Ovary (tissue), 9 donors: ENCODE data around the gene ARHGEF6. TPM values are rescaled to one million over a fixed set of nuclear protein-coding genes. Genes with fewer than 3 reads are reported as not detected.

Source experiments
- DNase-seq, 5 donors: peaks; one replicate each; pipeline ENCODE4 v3.0.0-alpha.2; 2019 to 2020
- H3K27ac ChIP-seq, 2 donors: fragments of 200-600 bp; one replicate each; pipeline versions ENCODE4 v1.5.1 to v1.8.0; 2019 to 2022
- H3K27me3 ChIP-seq: fragments of 200-600 bp; one replicate; pipeline ENCODE4 v1.8.0; 2022
- H3K36me3 ChIP-seq: fragments of 200-600 bp; sonication (generic); one replicate; pipeline ENCODE4 v1.5.1; 2019
- H3K4me1 ChIP-seq: one replicate; pipeline ENCODE4 v1.8.1; 2013; ENCODE audit warnings: mild to moderate bottlenecking, moderate library complexity; ENCODE audit not compliant: insufficient read depth
- H3K4me3 ChIP-seq: fragments of 200-600 bp; sonication (generic); one replicate; pipeline ENCODE4 v1.5.1; 2017
- H3K9me3 ChIP-seq, 2 donors: fragments of 200-600 bp in 1 of 2; sonication (generic) in 1 of 2; one replicate each; pipeline versions ENCODE4 v1.5.1 to v1.8.1; 2013 to 2019; ENCODE audit warnings: mild to moderate bottlenecking in 1 of 2, moderate library complexity in 1 of 2
- CTCF ChIP-seq, 3 donors: fragments of 450-650 bp in 2 of 3; fragments of 200-600 bp in 1 of 3; IDR thresholded peaks; one replicate each; pipeline versions ENCODE4 v1.5.1 to v1.8.0; 2016 to 2022; ENCODE audit warnings: antibody characterized with exemption in 3 of 3, mild to moderate bottlenecking in 1 of 3
- EP300 ChIP-seq: sonication (generic); formaldehyde crosslinking; IDR thresholded peaks from one replicate; pipeline ENCODE4 v1.6.1; 2017; ENCODE audit warnings: antibody characterized with exemption
- POLR2A ChIP-seq: fragments of 450-650 bp; IDR thresholded peaks from one replicate; pipeline ENCODE4 v1.6.1; 2017; ENCODE audit warnings: antibody characterized with exemption, mild to moderate bottlenecking, moderate library complexity
- WGBS, 3 donors: extraction: QIAGEN DNeasy Blood & Tissue Kit in 1 of 3; methylation state at CpG; one replicate each; pipeline versions ENCODE4 v1.1.5 to v1.1.7; 2013 to 2017; 5-methylcytosine and 5-hydroxymethylcytosine counted together
- intact Hi-C, 4 donors: fragments of 100-400 bp; cut with DNase I; formaldehyde crosslinking; loops; one replicate each; pipeline versions ENCODE4 v1.11.0 to v1.15.1; 2022 to 2023
- polyA plus RNA-seq, 2 donors: library from polyadenylated mRNA; stranded (reverse); fragments of 200-250 nt in 1 of 2; fragments of 350-450 nt in 1 of 2; fragmentation: Illumina TruSeq in 1 of 2; extraction: RNeasy Lipid Tissue Mini Kit (QIAGEN cat#74804) in 1 of 2; gene quantifications; one replicate each; pipeline ENCODE4 v1.2.3, GENCODE V29; 2013 to 2014
- total RNA-seq, 7 donors: library from RNA; depleted of rRNA in 2 of 7; stranded (reverse); fragments of >200 nt in 2 of 7; fragmentation: NEBNext Ultra II Directional in 3 of 7; extraction: Animal tissue kit (Norgen Biotek cat#: 25700) in 3 of 7; gene quantifications; one replicate each; pipeline versions ENCODE4 v1.1.0 to v1.2.4, GENCODE V29; 2016 to 2023
- donor health status: DM: no; HTN: no; CAD: no; lungs with moderate emphysema.
- donor health status: DM: no; HTN: no; CAD: no.
- donor health status: Bipolar disorder and iron deficiency.
- donor health status: DM: yes; HTN: yes; CAD: no.
- donor health status: DM: no; HTN: no; CAD: no.
- donor health status: DM: yes; HTN: yes; CAD: no.

Gene ARHGEF6
- total and polyA plus RNA-seq, 9 donors = 9.5 to 37.9 (median 20.8) TPM

DNA sequence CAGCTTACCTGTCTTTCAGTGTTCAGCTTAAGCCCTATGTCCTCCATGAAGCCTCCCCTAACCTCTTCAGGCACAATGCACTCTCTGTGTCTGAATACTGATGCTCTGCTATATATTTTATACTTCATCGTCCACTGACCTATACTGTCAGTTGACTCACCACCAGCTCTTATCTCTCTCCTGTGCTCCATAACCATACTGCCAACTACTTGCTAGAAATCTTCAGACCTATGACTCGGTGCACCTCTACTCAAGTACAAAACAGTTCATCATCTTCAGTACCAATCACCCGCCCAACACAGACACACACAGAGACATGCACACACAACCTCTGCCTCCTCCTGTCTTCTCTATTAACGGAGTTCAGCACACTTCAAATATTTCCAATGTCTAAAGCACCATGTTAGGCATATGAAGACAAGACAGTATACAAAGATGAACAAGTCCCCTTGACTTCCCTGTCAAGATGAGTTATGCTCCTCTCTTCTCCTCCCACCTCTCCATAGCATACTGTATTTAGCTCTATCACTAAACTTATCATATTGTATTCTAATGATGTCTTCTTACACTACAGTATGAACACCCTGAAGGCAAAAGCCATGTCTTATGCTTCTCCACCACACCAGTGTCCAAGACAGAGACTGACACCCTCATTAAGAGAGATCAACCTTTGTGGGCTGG lies 42.5 kb downstream of the ARHGEF6 start:
- WGBS, 3 donors = 70 to 83% (median 71%) methylated on average over 4 of the region's 4 CpGs
- no peak for DNase-seq
- Histone ChIP-seq H3K9me3 (no peaks in the 10 kb centered on the region), H3K36me3 (no peaks in the 10 kb centered on the region), H3K4me1 (no peaks in the 10 kb centered on the region), H3K27ac (no peak overlapping the region), H3K4me3 (no peak overlapping the region), H3K27me3 (no peaks in the 10 kb centered on the region)
- TF ChIP-seq POLR2A = no peak
- TF ChIP-seq CTCF (IDR thresholded peaks at IDR 0.05) = no peak
- no peak for TF ChIP-seq EP300
- intact Hi-C loops = no loop called here

GRCh38 chrX:136736690-136737089 lies 44.0 kb downstream of the ARHGEF6 start:
- no peak overlapping the region for H3K4me3 ChIP-seq
- WGBS, 3 donors = 72 to 86% (median 78%) methylated on average over 7 of the region's 7 CpGs
- no peak for DNase-seq
- no peak for TF ChIP-seq POLR2A
- no peak for TF ChIP-seq EP300
- no peak for TF ChIP-seq CTCF (IDR thresholded peaks at IDR 0.05)
- intact Hi-C loops = no loop called here
- H3K36me3 ChIP-seq = no peaks in the 10 kb centered on the region
- H3K27me3 ChIP-seq = no peaks in the 10 kb centered on the region
- no peaks in the 10 kb centered on the region for H3K9me3 ChIP-seq
- no peaks in the 10 kb centered on the region for H3K4me1 ChIP-seq
- H3K27ac ChIP-seq = no peak overlapping the region

DNA sequence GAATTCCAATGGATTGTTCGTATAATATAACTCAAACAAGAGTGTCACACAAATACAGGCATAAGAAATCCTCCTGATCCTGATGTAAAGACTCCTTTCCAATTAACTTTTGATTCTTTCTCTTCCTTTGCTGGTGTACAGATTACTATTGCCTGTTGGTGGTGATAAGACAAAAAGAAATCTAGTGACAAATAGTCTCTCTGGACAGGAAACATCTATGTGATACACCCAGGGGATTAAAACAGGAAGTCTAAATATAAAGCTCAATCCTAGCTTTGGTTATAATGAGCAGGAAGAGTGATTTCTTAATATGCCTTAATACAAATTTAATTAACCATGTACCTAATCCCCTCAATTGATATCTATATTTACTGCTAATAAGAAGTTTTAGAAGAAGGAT lies 45.1 kb downstream of the ARHGEF6 start:
- Histone ChIP-seq H3K4me3 (no peak overlapping the region), H3K9me3 (no peaks in the 10 kb centered on the region), H3K27ac (no peak overlapping the region), H3K36me3 (no peaks in the 10 kb centered on the region), H3K27me3 (no peaks in the 10 kb centered on the region), H3K4me1 (no peaks in the 10 kb centered on the region)
- WGBS, 3 donors = 73 to 84% (median 80%) methylated on average over 1 of the region's 1 CpG
- no peak for DNase-seq
- TF ChIP-seq EP300 (no peak), POLR2A (no peak)
- intact Hi-C loops = no loop called here

DNA sequence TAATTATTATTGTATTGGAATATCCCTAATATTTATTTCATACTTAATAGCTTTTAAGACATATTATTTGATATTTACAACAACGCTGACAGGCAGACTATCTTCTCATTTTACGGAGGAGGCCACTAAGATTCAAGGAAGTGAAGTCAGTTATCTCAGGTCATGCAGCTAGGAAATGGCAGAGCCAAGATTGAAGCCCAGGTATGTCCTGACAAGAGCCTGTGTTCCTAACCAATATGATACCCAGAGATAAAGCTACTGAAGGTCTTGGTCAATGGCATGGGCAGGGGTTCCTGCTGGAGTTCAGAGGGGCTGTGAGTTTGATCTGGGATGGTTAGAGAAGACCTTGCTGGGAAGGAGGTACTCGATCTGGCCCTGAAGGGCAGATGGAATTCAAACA lies 47.1 kb downstream of the ARHGEF6 start:
- TF ChIP-seq EP300 (no peak), CTCF (IDR thresholded peaks at IDR 0.05) (no peak), POLR2A (no peak)
- H3K4me3 ChIP-seq = no peak overlapping the region
- no peak overlapping the region for H3K27ac ChIP-seq
- intact Hi-C loops = no loop called here
- no peaks in the 10 kb centered on the region for H3K36me3 ChIP-seq
- H3K9me3 ChIP-seq = no peaks in the 10 kb centered on the region
- 64 to 69% (median 66%) methylated on average over 3 of the region's 3 CpGs for WGBS, 3 donors
- no peak for DNase-seq
- no peaks in the 10 kb centered on the region for H3K27me3 ChIP-seq
- no peaks in the 10 kb centered on the region for H3K4me1 ChIP-seq

DNA sequence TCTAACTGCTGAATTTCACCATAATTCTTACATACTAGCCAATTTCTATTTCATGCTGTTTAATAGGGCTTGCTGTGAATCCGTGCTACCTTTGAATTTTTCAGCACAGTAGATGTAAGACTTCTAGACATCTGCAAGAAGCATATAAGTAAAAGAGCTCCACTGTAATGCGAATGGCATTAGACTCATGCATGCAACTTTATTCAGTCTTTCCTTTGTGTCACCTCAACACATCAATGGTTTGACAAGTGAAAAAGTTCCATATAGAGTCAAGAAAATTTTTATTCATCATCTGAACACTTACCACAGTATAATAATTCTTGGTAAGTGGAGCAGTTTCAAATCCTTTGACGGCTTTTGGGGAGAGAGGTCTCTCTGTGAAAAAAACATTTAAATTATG lies 48.9 kb downstream of the ARHGEF6 start:
- no peaks in the 10 kb centered on the region for H3K36me3 ChIP-seq
- no peaks in the 10 kb centered on the region for H3K4me1 ChIP-seq
- H3K27me3 ChIP-seq = no peaks in the 10 kb centered on the region
- intact Hi-C loops = no loop called here
- H3K9me3 ChIP-seq = no peaks in the 10 kb centered on the region
- H3K27ac ChIP-seq = no peak overlapping the region
- no peak for DNase-seq
- TF ChIP-seq EP300 = no peak
- WGBS, 3 donors = 72 to 78% (median 75%) methylated on average over 3 of the region's 3 CpGs
- no peak overlapping the region for H3K4me3 ChIP-seq
